LNCAP (cell line): Measurements from ENCODE around the gene BTBD19.

Experiments
- TF ChIP-seq, protein P1 (sequence below): fragments of 450-650 bp; IDR thresholded peaks from 2 replicates; pipeline ENCODE4 v1.5.1; 2017; ENCODE audit warnings: mild to moderate bottlenecking

The BTBD19 gene

DNA sequence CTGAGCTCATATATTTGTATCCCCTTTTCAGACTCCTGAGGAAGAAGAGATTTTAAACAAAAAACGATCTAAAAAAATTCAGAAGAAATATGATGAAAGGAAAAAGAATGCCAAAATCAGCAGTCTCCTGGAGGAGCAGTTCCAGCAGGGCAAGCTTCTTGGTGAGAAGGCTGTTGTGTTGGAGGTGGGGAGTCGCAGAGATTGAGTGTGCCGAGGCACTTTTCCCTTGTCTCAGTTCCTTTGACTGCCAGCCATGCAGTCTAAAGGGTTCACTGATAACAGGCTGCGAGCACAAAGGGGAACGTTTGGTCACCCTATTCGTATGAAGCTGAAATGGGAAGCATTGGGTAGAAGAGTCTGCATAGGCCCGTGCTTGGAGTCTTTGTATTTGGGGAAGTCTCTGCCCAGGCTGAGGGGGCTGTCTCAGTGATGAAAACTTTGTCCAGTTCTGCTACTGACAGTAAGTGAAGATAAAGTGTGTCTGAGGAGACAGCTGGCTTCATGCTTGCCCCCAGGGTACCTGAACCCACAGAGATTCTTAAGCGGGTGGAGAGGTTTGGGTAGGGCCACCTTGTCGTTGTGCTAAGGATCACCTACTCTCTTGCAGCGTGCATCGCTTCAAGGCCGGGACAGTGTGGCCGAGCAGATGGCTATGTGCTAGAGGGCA, 30.2 kb upstream of the BTBD19 start:
- TF ChIP-seq, protein P1, sequence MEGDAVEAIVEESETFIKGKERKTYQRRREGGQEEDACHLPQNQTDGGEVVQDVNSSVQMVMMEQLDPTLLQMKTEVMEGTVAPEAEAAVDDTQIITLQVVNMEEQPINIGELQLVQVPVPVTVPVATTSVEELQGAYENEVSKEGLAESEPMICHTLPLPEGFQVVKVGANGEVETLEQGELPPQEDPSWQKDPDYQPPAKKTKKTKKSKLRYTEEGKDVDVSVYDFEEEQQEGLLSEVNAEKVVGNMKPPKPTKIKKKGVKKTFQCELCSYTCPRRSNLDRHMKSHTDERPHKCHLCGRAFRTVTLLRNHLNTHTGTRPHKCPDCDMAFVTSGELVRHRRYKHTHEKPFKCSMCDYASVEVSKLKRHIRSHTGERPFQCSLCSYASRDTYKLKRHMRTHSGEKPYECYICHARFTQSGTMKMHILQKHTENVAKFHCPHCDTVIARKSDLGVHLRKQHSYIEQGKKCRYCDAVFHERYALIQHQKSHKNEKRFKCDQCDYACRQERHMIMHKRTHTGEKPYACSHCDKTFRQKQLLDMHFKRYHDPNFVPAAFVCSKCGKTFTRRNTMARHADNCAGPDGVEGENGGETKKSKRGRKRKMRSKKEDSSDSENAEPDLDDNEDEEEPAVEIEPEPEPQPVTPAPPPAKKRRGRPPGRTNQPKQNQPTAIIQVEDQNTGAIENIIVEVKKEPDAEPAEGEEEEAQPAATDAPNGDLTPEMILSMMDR: no peak

DNA sequence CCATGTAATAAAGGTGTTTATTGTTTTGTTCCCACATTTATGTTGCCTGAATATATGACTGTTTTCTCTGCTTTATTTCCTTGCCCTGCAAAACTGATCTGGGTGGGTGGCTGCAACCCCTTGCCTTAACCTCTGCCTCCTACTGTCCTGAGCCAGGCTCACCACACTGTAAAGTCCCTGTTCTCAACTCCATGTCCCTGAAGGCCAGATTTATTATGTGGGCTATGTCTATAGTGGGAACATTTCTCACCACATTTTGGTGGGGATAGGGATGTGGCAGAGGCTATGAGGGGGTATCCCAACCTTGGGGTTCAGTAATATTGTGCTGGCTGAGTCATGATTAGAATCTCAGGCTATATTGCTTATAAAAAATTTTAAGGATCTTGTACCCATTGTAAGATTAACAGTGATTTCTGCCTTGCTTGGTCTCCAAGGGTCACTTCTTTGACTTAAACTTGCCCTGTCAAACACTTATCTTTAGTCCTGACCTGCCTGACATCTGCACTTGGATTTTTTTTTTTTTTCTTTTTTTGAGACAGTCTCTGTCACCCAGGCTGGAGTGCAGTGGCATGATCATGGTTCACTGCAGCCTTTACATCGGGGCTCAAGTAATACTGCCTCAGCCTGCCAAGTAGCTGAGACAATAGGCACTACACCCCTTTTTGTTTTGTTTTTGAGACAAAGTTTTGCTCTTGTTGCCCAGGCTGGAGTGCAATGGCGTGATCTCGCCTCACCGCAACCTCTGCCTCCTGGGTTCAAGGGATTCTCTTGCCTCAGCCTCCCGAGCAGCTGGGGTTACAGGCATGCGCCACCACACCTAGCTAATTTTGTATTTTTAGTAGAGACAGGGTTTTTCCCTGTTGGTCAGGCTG, 29.4 kb upstream of the BTBD19 start:
- TF ChIP-seq, protein P1: no peak

DNA sequence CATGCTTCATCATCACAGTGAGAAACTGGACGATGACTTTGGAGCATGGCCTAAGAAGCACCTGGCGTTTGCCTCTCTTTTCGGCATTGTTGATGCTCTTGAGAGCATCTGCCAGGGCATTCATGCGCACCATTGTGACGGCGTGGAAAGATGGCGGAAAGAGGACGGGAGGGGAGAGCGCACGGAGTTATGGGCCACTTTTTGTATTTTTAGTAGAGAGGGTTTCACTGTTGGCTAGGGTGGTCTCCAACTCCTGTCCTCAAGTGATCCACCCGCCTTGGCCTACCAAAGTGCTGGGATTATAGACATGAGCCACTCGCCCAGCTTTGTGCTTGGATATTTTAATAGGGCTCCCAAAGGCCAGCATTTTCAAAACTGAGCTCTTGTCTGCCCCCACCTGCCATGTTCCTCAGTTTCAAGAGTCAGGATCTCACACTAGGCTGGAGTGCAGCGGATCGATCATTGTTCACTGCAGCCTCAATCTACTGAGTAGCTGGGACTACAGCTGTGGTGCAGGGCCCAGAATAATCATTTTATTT, 27.7 kb upstream of the BTBD19 start:
- TF ChIP-seq, protein P1: no peak

DNA sequence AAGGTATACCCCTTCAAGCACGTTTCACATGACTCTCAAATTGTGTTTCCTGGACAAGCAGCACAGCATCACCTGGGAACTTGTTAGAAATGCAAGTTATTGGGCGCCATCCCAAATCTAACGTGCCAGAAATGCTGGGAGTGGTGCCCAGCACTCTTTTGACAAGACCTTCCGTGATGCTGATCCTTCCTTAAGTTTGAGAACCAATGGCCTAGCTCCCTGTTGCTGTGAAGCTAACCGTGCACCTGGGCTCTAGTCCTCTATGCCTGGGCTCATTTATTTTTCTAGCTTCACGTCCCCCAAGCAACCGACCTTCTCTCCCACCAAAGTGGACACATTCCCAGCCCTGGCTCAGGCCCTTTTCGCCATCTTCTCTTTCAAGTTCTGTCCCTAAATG, 24.6 kb upstream of the BTBD19 start:
- TF ChIP-seq, protein P1: no peak

DNA sequence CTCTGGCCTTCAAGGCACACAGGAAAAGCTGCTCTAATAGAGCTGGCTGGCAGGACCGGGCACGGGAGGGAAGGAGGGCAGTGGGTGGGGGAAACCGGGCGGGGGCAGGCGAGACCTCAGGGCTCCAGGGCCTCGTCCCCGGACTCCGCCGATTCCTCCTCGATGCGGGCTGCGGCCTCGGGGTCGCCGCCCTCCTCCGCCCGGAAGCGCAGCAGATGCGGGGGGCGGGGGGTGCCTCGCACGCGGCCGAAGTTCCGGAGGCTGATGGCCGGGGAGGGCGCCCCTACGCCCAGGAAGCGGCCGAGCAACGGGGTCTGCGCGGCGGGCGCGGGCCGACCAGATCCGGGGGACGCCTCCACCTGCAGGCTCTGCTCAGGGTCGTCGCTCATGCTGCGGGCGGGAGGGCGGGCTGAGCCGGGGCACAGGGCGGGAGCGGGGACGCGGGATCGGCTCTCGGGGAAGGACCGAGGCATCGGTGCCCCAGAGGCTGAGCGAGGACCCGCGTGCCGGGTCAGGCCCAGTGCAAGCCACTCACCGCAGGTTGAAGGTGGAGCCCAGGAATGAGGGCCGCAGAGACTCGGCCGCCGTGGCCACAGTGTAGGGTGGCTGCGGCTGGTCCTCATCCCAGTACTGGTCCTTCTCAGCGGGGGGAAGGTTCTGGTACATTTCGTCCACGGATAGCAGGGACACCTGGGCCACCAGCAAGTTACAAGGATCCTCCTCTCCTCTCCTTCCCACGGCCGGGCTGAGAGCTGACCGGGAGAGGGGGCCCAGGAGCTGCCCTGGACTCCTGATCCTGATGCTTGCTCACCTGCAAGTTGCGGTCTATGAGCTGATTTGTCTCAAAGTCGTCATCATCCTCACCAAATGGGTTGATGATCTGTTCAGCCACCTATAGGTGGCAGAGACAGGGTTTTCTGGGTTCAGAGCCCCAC, 24.0 kb upstream of the BTBD19 start:
- TF ChIP-seq, protein P1: no peak

DNA sequence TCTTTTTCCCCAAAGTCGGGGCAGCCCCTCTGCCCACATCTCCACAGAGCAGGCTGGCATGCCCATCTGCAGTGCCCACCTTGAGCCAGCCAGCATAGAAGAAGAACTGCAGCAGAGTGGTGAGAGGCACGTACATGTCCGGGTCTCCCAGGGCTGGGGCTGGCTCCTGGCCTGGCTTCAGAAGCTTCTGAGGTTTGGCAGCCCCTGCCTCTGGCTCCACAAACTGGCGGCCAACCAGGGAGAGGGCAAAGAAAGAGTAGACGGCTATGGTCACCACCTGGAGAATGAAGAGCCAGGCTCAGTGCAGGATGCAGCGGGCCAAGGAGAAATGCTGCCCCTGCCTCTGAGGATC, 23.3 kb upstream of the BTBD19 start:
- TF ChIP-seq, protein P1: no peak

DNA sequence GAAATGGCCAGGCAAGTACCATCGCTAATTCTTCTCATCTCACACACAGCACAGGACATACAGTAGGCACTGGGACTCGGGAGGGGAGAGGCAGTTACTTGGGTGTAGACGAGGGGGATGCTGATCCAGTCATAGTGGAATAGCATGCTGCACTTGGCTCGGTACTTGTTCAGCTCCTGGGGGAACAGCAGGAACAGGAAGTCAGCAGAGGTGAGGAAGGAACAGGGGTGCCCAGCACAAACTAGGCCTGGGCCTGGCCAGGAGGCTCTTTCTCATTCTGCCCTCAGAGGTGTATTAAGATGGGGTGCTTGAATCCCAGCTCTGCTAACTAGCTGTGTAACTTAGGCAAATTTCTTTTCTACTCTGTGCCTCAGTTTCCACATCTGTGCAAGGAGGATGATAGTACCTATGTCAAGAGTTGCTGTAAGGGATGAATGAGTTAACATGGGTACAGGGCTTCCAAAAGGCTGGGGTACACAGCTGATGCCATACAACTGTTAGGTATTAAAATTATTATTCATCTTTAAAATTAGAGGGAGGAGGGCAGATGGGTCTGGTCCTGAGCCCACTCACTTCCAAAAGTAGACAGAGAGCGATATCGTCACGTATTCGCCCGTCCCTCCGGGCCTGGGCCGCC, 22.7 kb upstream of the BTBD19 start:
- TF ChIP-seq, protein P1: no peak
